Ecto neural progenitor cell (in vitro differentiated cells): ENCODE data around the gene IGF2BP2.
"Not testable (repeated sequence)": the region's sequence is repeated elsewhere in the genome, so short reads cannot be mapped to it uniquely, and the experiment has no call there.

Experiments
- DNase-seq: peaks from one replicate; pipeline ENCODE4 v3.0.0-alpha.2; 2018; ENCODE audit warnings: low spot score

Gene IGF2BP2

DNA sequence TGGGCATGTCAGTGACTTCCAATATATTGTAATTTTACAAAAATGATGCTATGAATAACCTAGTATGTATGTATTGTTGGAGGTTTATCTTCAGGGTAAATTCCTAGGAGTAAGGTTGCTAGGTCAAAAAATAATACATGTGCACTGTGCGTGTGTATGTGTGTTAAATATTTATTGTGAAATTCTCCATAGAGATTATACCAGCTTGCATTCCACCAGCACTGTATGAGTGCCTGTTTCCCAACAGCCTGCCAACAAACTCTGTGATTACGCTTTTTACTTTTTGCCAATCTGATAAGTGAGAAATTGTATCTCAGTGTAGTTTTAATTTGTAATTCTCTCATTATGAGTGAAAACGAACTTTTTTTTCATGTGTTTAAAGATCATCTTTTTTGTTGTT is 12.6 kb upstream of the IGF2BP2 start:
- no peak for DNase-seq

DNA sequence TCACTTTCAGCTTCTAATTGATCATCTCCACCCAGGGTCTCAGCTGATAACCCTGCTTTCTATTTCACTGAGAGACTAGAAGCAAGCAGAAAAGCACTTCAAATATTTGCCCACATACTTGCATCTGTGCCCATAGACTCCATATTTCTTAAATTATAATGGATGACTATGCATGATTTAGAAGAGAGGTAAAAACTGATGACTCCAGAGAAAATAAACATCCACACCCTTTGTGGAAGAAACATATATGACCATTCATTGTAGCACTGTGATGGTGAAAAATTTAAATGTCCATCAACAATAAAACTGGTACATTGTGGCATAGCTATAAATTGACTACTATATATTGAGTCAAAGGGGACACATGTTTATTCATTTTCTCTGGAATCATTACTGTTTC is 7.1 kb upstream of the IGF2BP2 start:
- no peak for DNase-seq

DNA sequence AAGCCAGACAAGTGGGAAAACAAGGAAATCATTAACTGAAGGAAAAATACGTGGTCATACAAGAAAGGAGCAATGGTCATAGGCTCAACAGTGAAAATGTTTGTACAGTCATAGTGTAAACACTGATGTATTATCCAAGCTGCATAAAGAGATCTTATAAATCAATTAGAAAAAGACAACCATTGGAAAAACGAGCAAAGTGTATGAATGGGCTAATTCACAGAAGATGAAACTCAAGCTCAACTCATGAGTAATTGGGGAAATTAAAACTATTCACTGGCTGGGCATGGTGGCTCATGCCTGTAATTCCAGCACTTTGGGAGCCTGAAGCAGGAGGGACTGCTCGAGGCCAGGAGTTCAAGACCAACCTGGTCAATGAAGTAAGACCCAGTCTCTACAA is 6.4 kb upstream of the IGF2BP2 start:
- DNase-seq, result no peak

DNA sequence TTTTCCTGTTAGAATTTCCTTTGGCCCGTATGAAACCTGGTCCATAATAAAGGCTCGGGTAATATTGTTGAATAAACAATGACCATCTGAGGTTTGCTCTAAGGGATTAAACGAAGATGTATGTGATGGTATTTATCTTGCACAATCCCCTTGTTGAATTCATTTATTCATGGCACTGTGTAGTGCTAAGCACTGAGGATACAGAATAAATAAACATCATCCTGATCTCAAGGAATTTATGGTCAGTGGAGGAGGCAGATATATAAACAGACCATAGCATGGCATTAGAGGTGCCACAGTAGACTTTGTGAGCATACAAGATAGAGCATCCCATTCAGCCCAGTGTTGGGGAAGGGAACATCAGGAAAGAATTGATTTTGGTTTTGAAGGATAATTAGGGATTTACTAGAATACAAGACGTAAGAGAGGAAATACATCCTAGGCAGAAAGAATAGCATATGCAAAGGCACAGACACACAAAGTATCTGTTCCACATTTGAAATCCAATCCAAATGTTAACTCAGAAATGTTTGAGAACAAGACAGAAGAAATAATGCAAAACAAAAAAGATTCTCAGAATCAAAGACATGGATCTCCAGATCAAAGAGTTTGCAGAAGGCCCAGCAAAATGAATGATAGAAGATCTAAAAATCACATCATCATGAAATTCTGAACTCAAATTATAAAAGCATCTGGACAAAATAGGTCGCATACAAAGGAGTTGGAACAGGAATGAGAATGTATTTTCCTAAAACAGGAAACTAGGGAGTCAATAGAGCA is 5.4 kb upstream of the IGF2BP2 start:
- DNase-seq, result no peak

DNA sequence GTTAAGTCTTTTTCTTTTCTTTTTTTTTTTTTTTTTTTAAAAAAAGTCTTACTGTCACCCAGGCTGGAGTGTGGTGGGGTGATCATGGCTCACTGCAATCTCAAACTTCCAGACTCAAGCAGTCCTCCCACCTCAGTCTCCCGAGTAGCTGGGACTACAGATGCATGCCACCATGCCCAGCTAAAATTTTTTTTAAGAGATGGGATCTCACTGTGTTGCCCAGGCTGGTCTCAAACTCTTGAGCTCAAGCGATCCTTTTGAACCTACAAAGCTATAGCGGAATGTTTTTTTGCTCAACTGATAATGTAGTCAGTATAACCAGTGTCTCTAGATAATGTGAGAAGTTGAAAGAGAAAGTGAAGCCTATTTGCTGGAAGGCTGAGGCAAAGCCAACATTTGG is 3.9 kb upstream of the IGF2BP2 start:
- no peak for DNase-seq

DNA sequence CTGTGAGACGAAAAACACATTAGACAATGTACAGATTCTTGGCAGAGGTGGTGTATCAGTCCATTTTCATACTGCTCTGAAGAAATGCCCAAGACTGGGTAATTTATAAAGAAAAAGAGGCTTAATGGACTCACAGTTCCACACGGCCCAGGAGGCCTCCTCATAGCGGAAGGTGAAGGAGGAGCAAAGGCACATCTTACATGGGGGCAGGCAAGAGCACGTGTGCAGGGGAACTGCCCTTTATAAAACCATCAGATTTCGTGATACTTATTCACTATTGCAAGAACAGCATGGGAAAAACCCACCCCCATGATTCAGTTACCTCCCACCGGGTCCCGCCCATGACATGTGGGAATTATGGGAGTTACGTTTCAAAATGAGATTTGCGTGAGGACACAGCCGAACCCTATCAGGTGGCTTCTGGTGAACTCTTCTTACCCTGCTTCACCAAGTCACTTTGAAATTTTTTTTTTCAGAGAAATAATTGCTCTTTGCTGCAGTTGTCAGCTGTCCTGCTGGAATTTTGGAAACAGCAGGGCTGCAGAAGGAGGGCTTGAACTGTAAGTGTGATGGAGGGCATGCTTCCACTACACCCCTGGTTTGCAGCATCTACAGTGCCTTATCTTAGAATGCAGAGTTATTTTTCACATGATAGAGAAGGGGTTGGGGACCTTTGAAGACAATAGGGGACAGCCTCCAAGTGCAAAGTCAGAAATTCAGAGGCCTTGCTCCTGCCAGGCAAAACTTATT is 2.9 kb upstream of the IGF2BP2 start:
- no peak for DNase-seq

DNA sequence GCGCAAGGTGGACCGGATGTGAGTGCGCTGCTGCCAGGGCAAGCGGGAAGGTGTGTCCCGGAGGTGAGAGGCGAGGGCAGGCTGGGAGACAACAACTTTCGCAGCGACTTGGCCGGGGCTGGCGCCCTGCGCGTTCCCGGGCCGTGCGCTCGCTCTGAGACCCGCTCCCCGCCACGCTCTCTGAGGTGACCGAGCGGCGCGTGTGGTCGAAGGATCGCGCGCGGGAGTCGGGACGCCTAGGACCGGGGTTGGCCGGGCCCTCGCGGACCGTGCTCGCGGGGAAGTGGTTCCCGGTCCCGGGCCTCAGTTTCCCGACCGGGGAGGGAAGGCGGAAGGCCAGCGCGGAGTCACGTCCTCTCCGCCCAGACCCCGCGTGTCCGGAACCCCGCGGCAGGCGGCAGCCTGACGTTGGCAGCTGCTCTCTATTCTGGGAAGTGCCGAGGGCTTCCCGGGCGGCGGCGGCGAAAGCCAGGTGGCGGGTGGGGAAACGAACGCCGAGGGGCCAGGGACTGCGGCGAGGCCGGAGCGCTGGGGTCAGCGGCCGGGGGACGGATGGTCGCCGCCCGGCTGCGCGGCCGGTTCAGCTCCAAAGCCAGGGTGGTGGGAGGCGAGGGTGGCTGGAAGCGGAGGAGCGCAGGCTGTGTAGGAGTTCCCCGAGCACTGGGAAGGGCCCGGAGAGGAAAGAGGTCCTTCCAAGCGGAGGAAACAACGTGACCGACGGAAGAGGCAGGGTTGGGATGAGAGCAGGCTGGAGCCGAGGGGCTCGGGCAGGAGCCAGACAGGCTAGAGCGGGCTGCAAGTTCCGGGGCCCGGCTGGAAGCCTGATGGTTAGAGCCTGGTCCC is 1.0 kb upstream of the IGF2BP2 start:
- DNase-seq, result peak; percentile 74

DNA sequence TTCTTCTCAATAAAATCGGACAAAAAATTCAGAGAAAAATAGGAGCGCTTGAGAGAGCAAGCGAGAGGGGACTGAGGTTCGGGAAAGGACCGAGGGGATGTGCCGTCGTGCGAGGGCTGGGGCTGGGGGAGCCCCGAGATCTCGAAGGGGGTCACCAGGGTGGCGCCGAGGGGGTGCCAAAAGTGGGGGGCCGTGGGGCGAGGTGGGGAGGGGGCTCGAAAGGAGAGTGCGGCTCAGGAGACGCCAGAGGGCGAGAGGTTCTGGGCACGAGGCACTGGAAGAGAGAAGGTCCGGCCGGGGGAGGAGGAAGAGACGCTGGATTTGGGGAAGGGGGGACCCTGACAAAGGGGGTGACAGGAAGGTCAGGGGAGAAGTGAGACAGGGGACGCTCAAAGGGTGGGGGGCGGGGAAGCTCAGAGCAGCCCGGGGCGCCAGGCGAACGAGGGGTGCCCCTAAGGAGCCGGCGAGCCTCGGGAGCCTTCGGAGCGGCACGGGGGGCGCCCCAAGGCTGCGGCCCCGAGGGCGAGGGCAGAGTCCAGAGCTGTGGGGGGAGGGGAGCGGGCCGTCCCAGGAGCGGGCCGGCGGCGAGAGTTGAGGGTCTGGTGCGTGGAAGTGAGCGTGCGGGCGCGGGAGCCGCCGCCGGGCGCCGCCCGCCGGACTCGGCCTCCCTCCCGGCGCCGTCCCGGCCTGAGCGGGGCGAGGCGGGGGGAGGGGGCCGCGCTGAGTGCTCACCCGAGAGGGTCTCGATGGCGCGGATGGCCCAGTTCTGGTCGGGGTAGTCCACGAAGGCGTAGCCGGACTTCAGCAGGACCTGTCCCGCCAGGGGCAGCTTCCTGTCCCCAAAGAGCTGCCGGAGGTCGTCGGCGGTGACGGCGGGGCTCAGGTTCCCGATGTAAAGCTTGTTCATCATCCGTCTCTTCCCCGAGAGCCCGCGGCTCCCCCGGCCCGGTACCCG is 514 bp downstream of the IGF2BP2 start:
- DNase-seq, result peak; percentile 70

DNA sequence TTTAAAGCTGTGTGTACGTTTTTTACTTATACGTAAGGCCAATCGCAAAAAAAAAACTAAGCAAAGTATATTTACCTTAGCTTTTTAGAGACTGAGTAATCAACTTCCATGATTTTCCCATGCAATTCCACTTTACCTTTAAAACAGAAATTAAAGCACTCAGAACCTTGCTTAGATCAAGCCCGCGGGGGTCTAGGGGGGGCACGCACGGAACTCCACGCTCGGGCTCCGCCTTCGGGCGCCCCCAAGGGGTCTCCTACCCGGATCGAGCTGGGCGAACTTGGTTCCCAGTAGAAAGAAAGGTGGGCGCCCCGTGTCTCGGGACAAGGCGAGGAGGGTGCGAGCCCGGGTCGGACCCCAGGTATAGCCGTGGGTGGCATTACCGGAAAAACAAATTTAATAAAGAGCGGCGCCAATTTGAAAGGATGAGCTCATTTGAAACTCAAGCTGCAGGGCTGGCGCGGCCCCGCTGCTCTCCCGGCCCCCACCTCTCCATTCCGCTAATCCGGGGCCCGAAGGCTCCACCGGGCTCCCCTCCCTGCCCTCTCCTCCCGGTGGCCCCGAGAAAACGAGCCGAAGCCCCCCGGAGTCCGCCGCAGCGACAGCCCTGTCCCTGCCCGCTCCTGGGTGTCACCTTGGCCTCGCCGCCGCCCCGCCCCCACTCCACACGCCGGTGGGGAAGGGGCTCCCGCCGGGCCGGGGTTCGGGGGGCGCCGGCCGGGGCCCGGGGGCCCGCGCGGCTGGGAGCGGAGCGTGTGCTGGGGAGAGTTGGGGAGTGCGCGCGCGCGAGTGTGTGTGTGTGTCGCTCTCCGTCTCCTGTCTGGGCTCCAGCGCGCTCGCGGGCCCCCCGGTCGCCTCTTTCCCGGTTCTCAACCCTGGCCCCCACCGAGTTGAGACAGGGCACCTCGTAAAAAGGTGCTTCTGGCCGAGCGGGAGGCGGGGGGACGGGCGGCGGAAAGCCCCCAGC is 1.5 kb downstream of the IGF2BP2 start:
- peak; percentile 72 for DNase-seq

DNA sequence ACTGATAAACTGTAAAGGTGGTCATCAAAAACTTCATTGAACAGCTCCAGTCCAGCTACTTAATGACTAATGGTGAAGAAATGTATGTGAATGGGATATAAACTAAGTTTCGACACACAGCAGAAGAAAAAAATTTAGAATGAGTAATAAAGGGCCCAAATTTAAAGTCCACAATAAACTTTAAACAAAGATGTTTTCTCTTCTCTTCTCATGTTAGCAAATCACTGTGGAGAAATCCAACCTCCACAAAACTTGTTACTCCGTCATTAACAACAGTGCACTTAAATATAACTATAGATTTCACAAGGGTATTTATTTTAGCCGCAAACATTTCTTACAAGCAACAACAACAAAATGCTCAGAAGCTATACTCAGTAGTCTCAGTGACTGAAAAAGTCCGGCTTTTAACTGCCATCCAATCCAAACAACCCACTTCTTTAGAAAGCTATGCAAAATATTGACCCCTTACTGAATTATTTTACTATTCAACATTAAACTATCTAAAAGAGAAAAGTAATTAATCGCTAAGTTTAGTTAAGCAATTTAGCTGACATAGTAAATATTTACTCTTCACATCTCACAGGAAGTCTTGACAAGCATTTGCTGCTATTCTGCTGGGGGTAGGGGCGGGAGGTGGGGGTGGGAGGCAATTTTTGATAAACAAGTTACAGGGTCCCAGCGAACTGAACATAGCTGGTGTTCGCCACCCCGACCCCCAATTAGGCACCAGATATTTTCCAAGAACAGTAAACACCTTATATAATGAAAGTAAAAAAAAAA is 2.4 kb downstream of the IGF2BP2 start:
- DNase-seq, result no peak

DNA sequence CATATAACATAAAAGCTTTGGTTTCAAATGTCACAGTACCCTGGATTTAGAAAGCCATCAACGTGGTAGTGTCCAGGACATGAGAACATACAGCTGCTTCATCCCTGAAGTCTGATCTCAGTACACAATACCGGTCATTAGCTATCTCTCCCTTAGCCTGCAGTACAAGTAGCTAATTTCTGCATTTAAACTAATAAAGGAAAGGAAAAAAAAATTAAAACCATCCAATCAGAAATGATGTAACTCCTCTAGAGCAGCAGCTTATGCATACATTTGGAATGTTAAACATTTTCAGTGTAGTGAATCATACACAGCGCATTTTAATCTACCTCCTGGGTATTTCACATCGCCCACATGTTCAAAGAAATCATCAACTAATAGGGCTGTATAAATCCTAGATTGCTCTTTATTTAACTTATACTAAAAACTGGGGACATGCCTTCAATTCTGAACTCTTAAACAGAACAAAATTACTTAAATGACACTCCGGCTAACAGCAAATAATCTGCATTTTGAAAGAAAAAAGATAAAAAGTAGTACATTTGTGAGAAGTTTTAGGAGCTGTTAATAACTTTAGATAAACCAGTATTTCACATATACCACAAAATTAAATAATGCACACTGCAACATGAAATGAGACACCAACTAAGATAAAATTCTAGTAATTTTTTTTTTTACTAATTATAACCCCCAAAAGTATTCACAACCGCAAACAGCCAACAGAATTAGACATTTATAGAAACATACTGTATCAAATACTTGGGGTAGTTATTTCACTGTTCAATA is 3.7 kb downstream of the IGF2BP2 start:
- no peak for DNase-seq

DNA sequence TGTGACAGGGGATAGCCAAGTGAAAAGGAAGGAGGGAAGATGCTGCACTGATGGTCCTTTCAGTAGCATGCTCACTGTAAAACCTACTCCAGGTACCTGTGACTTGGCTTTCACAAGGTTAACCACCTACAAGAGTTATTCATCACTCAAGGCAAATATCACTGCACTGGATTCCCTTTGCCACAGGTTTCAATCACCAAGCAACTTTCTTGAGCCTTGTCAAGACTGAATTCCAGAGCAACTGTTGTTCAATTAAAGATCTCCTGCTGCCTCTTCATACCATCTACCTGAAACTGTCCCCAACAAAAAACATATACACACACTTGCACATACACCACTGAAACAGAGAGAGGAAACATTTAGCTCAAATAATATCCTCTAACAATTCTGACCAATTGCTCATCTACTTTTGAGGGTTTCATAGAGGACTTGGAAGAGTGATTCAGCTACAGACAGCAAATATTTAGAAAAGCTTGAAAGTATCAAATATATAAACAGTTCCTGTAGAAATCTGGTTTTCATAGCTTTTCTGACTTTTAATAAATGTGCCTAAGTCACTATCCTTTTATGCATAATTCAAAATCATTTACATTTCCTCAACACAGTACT is 6.5 kb downstream of the IGF2BP2 start:
- DNase-seq, result no peak

DNA sequence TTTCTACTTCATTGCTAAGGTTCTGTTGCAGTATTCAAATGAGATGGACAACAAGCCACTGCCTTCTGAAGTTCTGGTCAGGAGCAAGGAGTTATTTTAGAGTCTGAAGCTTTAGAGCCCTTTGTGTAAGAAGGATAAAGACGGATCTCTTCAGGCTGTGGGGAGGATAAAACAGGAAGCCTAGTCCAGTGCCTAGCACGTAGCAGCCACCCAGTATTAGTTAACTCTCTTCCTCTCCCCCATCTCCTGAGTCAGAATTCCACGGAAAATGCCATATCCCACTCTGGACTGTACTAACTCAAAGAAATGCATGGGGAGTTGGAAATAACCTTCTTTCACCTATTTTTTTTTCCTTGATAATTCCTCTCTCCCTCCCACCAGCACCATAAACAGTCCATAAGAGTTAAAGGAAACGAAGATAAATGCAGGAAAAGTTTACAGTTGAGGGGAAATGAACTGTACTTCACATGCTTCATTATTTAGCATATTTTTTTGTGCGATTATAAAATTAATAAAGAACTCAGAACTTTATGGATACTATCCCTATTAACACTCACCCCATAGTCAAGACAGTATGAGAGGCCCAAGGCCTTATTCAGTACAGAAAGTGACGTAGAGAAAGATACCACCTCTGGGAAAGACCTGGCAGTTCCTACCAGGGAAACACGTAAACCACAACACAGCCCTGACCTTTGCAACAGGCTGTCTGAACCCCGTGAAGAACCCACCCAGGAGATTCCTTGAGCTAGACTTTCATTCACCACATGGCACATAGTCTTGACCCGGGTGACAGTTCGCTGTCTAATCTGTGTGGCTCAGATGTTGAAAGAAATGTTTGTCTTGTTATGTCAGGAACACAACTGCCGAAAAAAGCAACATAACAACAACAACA is 9.2 kb downstream of the IGF2BP2 start:
- DNase-seq, result no peak

DNA sequence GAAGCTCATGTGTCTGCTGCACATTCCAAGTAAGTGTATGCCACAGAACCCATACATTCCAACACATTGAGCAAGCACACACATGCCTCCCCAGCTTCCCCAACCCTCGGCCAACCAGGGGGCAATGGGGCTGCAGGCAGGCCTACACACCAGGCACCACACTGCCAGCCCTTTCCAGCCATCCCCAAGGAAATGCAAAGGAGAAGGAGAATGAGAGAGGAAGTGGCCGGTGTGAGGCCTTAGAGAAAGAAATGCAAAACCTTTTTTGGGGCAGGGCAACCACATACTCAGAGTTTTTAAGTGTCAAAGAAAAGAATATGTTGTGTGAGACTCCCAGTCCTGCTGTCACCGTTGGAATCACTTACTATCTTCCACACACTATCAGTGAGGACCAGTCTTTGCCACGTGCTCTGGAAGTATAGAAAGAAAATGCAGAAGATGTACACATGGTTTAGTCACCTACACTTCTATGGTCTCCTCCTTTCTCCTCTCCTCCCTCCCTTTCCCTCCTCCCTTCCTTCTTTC is 11.1 kb downstream of the IGF2BP2 start:
- DNase-seq, result peak; percentile 56

DNA sequence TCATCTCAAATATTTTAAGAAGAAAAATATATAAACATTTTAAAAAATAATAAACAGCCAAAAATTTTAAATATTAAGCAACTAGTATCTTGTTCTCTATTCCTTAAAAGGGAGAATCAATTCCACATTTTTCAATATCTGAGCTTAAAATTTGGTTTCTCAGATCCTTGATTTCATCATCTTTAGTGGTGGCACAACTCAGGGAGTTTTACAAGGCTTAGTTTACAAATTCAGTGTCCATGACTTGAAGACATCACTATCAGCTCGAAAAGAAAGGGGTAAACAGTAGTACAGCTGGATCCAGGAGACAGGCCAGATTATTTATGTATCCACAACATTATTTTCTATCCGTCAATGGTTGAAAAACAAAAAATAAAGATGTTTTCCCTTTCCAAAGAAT is 11.6 kb downstream of the IGF2BP2 start:
- no peak for DNase-seq

DNA sequence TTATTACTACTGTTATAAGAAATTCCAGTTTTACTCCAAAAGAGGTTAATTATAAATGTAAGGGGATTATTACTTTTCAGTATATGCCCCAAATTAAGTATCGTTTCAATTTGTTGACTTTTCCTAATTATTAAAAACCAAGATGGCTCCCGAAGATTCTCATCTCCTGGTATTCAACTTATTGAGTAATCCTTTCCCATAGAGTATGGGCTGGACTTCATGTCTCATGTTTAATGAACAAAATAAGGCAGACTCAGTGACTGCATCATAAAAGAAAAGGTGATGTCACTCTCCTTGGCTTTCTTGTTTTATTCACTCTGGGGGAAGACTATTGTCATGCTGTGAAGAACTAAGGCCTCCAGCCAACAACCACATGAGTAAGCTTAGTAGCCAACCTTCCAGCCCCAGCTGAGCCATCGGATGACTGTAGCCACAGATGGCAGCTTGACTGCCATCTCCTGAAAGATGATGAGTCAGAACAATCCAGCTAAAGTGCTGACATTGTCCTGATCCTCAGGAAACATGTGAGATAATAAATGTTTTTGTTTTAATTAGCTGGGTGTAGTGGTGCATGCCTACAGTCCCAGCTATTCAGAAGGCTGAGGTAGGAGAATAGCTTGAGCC is 17.3 kb downstream of the IGF2BP2 start:
- DNase-seq, result no peak

DNA sequence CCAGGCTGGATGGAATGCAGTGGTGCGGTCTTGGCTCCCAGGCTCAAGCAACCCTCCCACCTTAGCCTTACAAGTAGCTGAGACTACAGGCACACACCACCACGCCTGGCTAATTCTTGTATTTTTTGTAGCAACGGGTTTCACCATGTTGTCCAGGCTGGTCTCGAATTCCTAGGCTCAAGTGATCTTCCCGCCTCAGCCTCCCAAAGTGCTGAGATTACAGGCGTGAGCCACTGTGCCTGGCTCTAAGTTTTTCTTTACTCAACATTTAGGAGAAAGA is 26.1 kb downstream of the IGF2BP2 start:
- DNase-seq, result not testable (repeated sequence)
